WTC11 (cell line): Measurements from ENCODE around the gene KIRREL3. TPM values are rescaled to one million over a fixed set of nuclear protein-coding genes. Genes with fewer than 3 reads are reported as not detected.
A peak's percentile ranks its signal among the peaks of the same experiment; 100 is the strongest.

ENCODE experiments used
- ATAC-seq: fragments of 200-7000 bp; cut with Tn5 transposase; 2 replicates; pipeline ENCODE4 v1.10.0; 2021; ENCODE audit warnings: mild to moderate bottlenecking, moderate library complexity
- CTCF ChIA-PET: fragments of 300-600 bp; sonication (Branson Sonifier 250); formaldehyde crosslinking; loops from one replicate; lab custom pipeline; 2021; ENCODE audit warnings: antibody characterized with exemption; lab: Charles Lee
- POLR2A ChIA-PET: fragments of 350-600 bp; sonication (Branson Sonifier 250); formaldehyde crosslinking; loops from one replicate; lab custom pipeline; 2021; ENCODE audit warnings: antibody characterized with exemption; lab: Charles Lee
- DNase-seq: peaks from one replicate; pipeline ENCODE4 v3.0.0; 2021; ENCODE audit warnings: low spot score
- H3K27ac Mint-ChIP-seq: 2 replicates; pipeline ENCODE4 v1.8.0; 2021; ENCODE audit warnings: mixed read lengths
- H3K27me3 Mint-ChIP-seq: 2 replicates; pipeline ENCODE4 v1.8.0; 2021; ENCODE audit warnings: low read depth, mild to moderate bottlenecking, moderate library complexity, mixed read lengths
- H3K36me3 Mint-ChIP-seq: 2 replicates; pipeline ENCODE4 v1.8.0; 2021; ENCODE audit warnings: mixed read lengths
- H3K4me1 Mint-ChIP-seq: 2 replicates; pipeline ENCODE4 v1.8.0; 2022; ENCODE audit warnings: mixed read lengths
- H3K4me3 Mint-ChIP-seq: 2 replicates; pipeline ENCODE4 v1.8.0; 2021; ENCODE audit warnings: mild to moderate bottlenecking, moderate library complexity, mixed read lengths
- H3K9me3 Mint-ChIP-seq: 2 replicates; pipeline ENCODE4 v1.8.0; 2021; ENCODE audit warnings: mixed read lengths
- ETV6 ChIP-seq: sonication (generic); formaldehyde crosslinking; IDR thresholded peaks from 2 replicates; pipeline ENCODE4 v1.8.1; 2022; ENCODE audit warnings: mild to moderate bottlenecking, missing genetic modification reagents
- FOXP1 ChIP-seq: sonication (generic); formaldehyde crosslinking; IDR thresholded peaks from 2 replicates; pipeline ENCODE4 v1.8.0; 2022; ENCODE audit warnings: missing genetic modification reagents, mild to moderate bottlenecking, moderate library complexity, borderline replicate concordance
- GABPB1 ChIP-seq: sonication (generic); formaldehyde crosslinking; IDR thresholded peaks from 2 replicates; pipeline ENCODE4 v1.8.1; 2023; ENCODE audit warnings: mild to moderate bottlenecking, missing genetic modification reagents
- GRHL2 ChIP-seq: fragments of 250-450 bp; sonication (Bioruptor Pico); IDR thresholded peaks from 2 replicates; pipeline ENCODE4 v1.8.0; 2022; ENCODE audit warnings: mild to moderate bottlenecking, moderate library complexity; ENCODE audit not compliant: insufficient replicate concordance, severe bottlenecking
- NR3C1 ChIP-seq: sonication (generic); formaldehyde crosslinking; conservative IDR thresholded peaks from 2 replicates; pipeline ENCODE4 v1.8.1; 2023; ENCODE audit warnings: low read depth, mild to moderate bottlenecking, missing genetic modification reagents
- SOX15 ChIP-seq: fragments of 250-450 bp; sonication (Bioruptor Pico); IDR thresholded peaks from 2 replicates; pipeline ENCODE4 v1.9.0; 2021; ENCODE audit warnings: mild to moderate bottlenecking
- TCF7 ChIP-seq: sonication (generic); formaldehyde crosslinking; IDR thresholded peaks from 2 replicates; pipeline ENCODE4 v1.8.0; 2022; ENCODE audit warnings: mild to moderate bottlenecking, low read depth, missing genetic modification reagents, moderate library complexity
- ZNF317 ChIP-seq: sonication (generic); formaldehyde crosslinking; IDR thresholded peaks from 2 replicates; pipeline ENCODE4 v1.8.1; 2023; ENCODE audit warnings: low read depth, mild to moderate bottlenecking, moderate library complexity, missing genetic modification reagents, borderline replicate concordance
- total RNA-seq: library from RNA; stranded (reverse); gene quantifications from 3 replicates; pipeline ENCODE4 v1.2.3, GENCODE V29; 2021
- TF ChIP-seq, protein P1 (sequence below): sonication (generic); formaldehyde crosslinking; IDR thresholded peaks from 2 replicates; pipeline ENCODE4 v1.8.1; 2022; ENCODE audit warnings: low read depth, missing genetic modification reagents, borderline replicate concordance
- TF ChIP-seq, protein P2 (sequence below): sonication (generic); formaldehyde crosslinking; IDR thresholded peaks from 2 replicates; pipeline ENCODE4 v1.8.0; 2022; ENCODE audit warnings: mild to moderate bottlenecking, missing genetic modification reagents
- TF ChIP-seq, protein P3 (sequence below): sonication (generic); formaldehyde crosslinking; conservative IDR thresholded peaks from 2 replicates; pipeline ENCODE4 v1.8.1; 2023; ENCODE audit warnings: mild to moderate bottlenecking, low read depth, missing genetic modification reagents, moderate library complexity
- TF ChIP-seq, protein P4 (sequence below): sonication (generic); formaldehyde crosslinking; IDR thresholded peaks from 2 replicates; pipeline ENCODE4 v1.8.0; 2022; ENCODE audit warnings: mild to moderate bottlenecking, missing genetic modification reagents
- TF ChIP-seq, protein P5 (sequence below): sonication (generic); formaldehyde crosslinking; IDR thresholded peaks from 2 replicates; pipeline ENCODE4 v1.8.1; 2023; ENCODE audit warnings: mild to moderate bottlenecking, missing genetic modification reagents, moderate library complexity
- TF ChIP-seq, protein P6 (sequence below): sonication (generic); formaldehyde crosslinking; IDR thresholded peaks from 2 replicates; pipeline ENCODE4 v1.8.1; 2023; ENCODE audit warnings: mild to moderate bottlenecking, missing genetic modification reagents, moderate library complexity
- TF ChIP-seq, protein P7 (sequence below): sonication (generic); formaldehyde crosslinking; IDR thresholded peaks from 2 replicates; pipeline ENCODE4 v1.8.1; 2023; ENCODE audit warnings: mild to moderate bottlenecking, missing genetic modification reagents
- TF ChIP-seq, protein P8 (sequence below): fragments of 250-450 bp; sonication (Bioruptor Pico); conservative IDR thresholded peaks from 2 replicates; pipeline ENCODE4 v1.9.0; 2021; ENCODE audit warnings: mild to moderate bottlenecking

Gene KIRREL3
- total RNA-seq, 1 experiment from 2014 or later, result 0.59 TPM

DNA sequence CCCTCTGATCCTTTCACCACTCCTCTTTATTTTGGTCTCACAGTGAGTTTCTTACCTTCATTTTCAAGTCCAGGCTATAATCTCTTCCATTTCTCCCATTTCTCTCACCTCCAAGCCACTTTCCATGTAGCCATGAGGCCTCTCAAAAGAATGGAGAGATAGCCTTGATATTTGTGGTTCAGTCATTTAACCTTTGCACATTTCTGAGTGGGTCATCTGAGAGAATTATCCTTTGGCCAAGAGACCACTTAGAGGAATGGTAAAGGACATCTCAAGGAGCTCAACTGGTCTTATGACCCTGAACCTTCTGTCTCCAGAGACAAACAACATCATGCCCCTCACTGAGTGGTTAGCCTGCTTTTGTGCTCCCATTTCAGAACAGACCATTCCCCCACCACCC lies 121.1 kb downstream of the KIRREL3 start (continued):
- TF ChIP-seq, protein P1, sequence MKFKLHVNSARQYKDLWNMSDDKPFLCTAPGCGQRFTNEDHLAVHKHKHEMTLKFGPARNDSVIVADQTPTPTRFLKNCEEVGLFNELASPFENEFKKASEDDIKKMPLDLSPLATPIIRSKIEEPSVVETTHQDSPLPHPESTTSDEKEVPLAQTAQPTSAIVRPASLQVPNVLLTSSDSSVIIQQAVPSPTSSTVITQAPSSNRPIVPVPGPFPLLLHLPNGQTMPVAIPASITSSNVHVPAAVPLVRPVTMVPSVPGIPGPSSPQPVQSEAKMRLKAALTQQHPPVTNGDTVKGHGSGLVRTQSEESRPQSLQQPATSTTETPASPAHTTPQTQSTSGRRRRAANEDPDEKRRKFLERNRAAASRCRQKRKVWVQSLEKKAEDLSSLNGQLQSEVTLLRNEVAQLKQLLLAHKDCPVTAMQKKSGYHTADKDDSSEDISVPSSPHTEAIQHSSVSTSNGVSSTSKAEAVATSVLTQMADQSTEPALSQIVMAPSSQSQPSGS (CRISPR knock-in tag), result no peak
- TF ChIP-seq, protein P2, sequence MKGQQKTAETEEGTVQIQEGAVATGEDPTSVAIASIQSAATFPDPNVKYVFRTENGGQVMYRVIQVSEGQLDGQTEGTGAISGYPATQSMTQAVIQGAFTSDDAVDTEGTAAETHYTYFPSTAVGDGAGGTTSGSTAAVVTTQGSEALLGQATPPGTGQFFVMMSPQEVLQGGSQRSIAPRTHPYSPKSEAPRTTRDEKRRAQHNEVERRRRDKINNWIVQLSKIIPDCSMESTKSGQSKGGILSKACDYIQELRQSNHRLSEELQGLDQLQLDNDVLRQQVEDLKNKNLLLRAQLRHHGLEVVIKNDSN (CRISPR knock-in tag), result no peak

DNA sequence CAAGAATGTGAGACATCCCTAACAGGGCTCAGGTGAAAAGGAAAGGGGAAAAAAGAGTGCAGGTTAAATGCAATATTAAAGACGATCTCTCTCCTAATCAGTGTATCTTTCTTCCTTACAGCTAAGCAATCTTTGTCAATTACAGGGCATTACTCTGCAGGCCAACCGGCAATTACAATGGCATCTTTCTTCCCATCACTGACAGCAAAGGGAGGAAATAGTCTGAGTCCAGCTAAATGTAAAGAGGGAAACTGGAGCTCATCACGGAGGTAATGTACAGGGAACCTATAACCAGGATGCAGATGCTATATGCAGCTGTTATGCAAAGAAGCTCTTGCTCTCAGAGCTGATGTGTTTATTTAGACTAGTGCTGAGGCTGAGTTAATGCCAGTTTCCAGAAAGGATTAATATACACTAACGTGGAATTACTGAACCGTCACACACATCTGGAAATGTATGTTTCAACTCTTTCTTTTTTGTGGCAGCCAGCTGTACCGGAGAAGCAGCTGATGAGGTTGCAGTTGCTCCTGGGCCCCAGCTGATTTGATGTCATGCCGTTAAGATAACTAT lies 121.6 kb downstream of the KIRREL3 start:
- no peak for ATAC-seq
- no peak for DNase-seq
- Mint-ChIP-seq H3K27me3 (no peaks in the 10 kb centered on the region), H3K9me3 (no peaks in the 10 kb centered on the region), H3K4me3 (no peak overlapping the region), H3K4me1 (no peaks in the 10 kb centered on the region), H3K27ac (no peak overlapping the region), H3K36me3 (no peaks in the 10 kb centered on the region)
- ChIA-PET CTCF (interaction anchor here (2.6 kb wide), 1 partner anchor 111 kb away, joined by 15 read pairs; no protein-coding TSS in a partner anchor), POLR2A (no interaction called here)
- TF ChIP-seq FOXP1 (CRISPR knock-in tag), result no peak
- TF ChIP-seq, protein P3, sequence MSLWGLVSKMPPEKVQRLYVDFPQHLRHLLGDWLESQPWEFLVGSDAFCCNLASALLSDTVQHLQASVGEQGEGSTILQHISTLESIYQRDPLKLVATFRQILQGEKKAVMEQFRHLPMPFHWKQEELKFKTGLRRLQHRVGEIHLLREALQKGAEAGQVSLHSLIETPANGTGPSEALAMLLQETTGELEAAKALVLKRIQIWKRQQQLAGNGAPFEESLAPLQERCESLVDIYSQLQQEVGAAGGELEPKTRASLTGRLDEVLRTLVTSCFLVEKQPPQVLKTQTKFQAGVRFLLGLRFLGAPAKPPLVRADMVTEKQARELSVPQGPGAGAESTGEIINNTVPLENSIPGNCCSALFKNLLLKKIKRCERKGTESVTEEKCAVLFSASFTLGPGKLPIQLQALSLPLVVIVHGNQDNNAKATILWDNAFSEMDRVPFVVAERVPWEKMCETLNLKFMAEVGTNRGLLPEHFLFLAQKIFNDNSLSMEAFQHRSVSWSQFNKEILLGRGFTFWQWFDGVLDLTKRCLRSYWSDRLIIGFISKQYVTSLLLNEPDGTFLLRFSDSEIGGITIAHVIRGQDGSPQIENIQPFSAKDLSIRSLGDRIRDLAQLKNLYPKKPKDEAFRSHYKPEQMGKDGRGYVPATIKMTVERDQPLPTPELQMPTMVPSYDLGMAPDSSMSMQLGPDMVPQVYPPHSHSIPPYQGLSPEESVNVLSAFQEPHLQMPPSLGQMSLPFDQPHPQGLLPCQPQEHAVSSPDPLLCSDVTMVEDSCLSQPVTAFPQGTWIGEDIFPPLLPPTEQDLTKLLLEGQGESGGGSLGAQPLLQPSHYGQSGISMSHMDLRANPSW (CRISPR knock-in tag), result no peak
- TF ChIP-seq NR3C1 (CRISPR knock-in tag), result no peak
- TF ChIP-seq, protein P4, sequence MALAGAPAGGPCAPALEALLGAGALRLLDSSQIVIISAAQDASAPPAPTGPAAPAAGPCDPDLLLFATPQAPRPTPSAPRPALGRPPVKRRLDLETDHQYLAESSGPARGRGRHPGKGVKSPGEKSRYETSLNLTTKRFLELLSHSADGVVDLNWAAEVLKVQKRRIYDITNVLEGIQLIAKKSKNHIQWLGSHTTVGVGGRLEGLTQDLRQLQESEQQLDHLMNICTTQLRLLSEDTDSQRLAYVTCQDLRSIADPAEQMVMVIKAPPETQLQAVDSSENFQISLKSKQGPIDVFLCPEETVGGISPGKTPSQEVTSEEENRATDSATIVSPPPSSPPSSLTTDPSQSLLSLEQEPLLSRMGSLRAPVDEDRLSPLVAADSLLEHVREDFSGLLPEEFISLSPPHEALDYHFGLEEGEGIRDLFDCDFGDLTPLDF, result no peak
- TF ChIP-seq GRHL2 (CRISPR knock-in tag), result no peak
- no peak for TF ChIP-seq TCF7 (CRISPR knock-in tag)

DNA sequence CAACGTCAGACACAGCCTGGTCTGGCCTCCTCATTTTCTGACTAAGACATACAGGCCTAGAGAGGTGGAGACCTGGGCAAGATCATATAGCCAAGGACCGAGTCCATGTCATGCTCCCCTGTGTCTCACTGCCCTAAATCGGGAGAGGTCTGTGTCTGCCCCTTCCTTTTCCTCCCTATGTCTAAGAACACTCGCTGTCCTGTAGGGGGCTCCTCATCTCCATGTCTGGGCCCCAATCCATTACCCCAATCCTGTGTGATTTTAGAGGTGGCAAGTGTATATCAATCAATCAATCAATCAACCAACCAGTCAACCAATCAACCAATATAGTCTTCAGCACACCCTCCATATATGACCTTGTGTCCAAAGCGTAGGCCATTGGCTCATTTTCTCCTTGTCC lies 125.7 kb downstream of the KIRREL3 start:
- CTCF ChIA-PET, result interaction anchor here (2.2 kb wide), 1 partner anchor 115 kb away, joined by 8 read pairs; no protein-coding TSS in a partner anchor
- POLR2A ChIA-PET, result no interaction called here
- H3K27ac Mint-ChIP-seq, result no peak overlapping the region
- TF ChIP-seq GABPB1 (CRISPR knock-in tag) (no peak), ETV6 (CRISPR knock-in tag) (no peak), TCF7 (CRISPR knock-in tag) (no peak)
- TF ChIP-seq, protein P5, sequence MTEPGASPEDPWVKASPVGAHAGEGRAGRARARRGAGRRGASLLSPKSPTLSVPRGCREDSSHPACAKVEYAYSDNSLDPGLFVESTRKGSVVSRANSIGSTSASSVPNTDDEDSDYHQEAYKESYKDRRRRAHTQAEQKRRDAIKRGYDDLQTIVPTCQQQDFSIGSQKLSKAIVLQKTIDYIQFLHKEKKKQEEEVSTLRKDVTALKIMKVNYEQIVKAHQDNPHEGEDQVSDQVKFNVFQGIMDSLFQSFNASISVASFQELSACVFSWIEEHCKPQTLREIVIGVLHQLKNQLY (CRISPR knock-in tag), result no peak
- TF ChIP-seq, all 79 proteins: peak for 0
- ATAC-seq, result peak; percentile 96
- no peaks in the 10 kb centered on the region for H3K4me1 Mint-ChIP-seq
- no peak overlapping the region for H3K4me3 Mint-ChIP-seq
- no peaks in the 10 kb centered on the region; the same call in 1 of the 2 replicates for H3K27me3 Mint-ChIP-seq
- peak; percentile 34 for DNase-seq
- peaks cover 17% of the 10 kb centered on the region for H3K36me3 Mint-ChIP-seq
- H3K9me3 Mint-ChIP-seq, result peaks cover 21% of the 10 kb centered on the region

DNA sequence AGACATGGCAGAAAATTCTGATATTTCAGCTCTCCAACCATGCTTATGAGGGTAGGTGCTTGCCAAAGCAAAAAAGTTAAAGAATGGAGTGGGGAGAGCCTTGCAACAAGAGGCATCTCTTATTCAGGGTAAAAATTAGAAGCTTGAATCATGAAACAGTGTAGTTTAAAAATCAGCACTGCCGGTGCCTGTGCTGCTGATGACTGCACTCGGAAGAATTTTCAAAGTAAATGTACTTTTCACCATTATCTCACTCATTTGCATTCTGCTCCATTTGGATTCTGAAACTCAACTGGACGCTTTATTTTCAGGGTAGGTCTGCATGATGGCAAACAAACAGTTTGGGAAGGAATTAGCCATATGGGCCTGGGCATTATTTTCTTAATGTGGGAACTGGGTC lies 126.3 kb downstream of the KIRREL3 start:
- ATAC-seq (no peak), DNase-seq (no peak)
- CTCF ChIA-PET, result interaction anchor here (2.4 kb wide), 1 partner anchor 116 kb away, joined by 7 read pairs; no protein-coding TSS in a partner anchor
- Mint-ChIP-seq H3K4me3 (no peak overlapping the region), H3K4me1 (no peaks in the 10 kb centered on the region), H3K27ac (no peak overlapping the region), H3K36me3 (peaks cover 17% of the 10 kb centered on the region), H3K9me3 (peaks cover 21% of the 10 kb centered on the region), H3K27me3 (no peaks in the 10 kb centered on the region; the same call in 1 of the 2 replicates)
- TF ChIP-seq, protein P6, sequence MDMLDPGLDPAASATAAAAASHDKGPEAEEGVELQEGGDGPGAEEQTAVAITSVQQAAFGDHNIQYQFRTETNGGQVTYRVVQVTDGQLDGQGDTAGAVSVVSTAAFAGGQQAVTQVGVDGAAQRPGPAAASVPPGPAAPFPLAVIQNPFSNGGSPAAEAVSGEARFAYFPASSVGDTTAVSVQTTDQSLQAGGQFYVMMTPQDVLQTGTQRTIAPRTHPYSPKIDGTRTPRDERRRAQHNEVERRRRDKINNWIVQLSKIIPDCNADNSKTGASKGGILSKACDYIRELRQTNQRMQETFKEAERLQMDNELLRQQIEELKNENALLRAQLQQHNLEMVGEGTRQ, result no peak
- TF ChIP-seq, protein P7, sequence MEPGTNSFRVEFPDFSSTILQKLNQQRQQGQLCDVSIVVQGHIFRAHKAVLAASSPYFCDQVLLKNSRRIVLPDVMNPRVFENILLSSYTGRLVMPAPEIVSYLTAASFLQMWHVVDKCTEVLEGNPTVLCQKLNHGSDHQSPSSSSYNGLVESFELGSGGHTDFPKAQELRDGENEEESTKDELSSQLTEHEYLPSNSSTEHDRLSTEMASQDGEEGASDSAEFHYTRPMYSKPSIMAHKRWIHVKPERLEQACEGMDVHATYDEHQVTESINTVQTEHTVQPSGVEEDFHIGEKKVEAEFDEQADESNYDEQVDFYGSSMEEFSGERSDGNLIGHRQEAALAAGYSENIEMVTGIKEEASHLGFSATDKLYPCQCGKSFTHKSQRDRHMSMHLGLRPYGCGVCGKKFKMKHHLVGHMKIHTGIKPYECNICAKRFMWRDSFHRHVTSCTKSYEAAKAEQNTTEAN (CRISPR knock-in tag), result no peak
- no peak for TF ChIP-seq ZNF317 (CRISPR knock-in tag)
- no peak for TF ChIP-seq SOX15 (CRISPR knock-in tag)
- TF ChIP-seq, protein P8, sequence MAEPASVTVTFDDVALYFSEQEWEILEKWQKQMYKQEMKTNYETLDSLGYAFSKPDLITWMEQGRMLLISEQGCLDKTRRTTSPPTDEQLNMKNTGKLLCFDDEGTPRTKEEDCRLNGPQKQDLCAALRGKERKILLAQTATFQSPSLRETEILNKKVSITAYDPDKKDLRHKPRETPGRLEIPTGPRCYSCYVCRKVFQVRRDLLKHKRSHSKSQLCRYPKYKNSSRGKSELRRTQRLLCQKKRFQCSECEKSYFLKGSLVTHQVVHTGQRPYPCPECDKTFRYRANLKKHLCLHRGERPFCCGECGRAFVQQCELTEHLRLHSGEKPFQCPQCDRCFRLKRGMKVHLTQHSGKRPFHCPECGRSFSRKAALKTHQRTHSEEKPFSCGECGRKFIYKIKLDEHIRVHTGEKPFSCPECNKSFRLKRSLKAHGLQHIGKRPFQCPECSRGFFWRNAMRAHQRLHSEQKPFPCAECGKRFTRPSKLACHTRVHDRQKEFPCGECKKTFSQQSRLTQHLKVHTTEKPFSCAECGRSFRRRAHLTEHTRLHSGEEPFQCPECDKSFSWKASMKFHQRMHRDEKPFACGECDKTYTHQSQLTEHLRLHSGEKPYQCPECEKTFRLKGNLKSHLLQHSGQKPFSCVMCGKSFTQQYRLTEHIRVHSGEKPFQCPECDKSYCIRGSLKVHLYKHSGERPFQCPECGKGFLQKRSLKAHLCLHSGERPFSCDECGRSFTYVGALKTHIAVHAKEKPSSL (CRISPR knock-in tag), result no peak
- POLR2A ChIA-PET, result no interaction called here
